ENCODE data around the gene PSME1.

- no peak for TF ChIP-seq NR2F2 (IDR thresholded peaks at IDR 0.05)
- no peak for TF ChIP-seq CTCF (IDR thresholded peaks at IDR 0.05; ENCODE audit: low read depth, low read length, missing input control)
- TF ChIP-seq ZBTB33 (IDR thresholded peaks at IDR 0.05): no peak
- TF ChIP-seq TAF1 (conservative IDR thresholded peaks at IDR 0.05): no peak
- no peak for TF ChIP-seq MAX (IDR thresholded peaks at IDR 0.05)
- TF ChIP-seq EGR1 (IDR thresholded peaks at IDR 0.05; ENCODE audit: low read depth in 2 of 2): no peak
- no peak for TF ChIP-seq SP1 (IDR thresholded peaks at IDR 0.05)
- TF ChIP-seq HNF4A (conservative IDR thresholded peaks at IDR 0.05): no peak
- TF ChIP-seq FOXA1 (IDR thresholded peaks at IDR 0.05): no peak
- TF ChIP-seq YY1 (IDR thresholded peaks at IDR 0.05): no peak
Measured at GRCh38 chr14:24123424-24124417, 12.3 kb upstream of the PSME1 start.
